ENCODE data around the gene TXNDC17. TPM values are rescaled to one million over a fixed set of nuclear protein-coding genes. Genes with fewer than 3 reads are reported as not detected.

The TXNDC17 gene
- total and polyA plus RNA-seq, 2 of the 4 experiments (the other 2 are of a cell fraction) = 45.0 to 494 TPM

DNA sequence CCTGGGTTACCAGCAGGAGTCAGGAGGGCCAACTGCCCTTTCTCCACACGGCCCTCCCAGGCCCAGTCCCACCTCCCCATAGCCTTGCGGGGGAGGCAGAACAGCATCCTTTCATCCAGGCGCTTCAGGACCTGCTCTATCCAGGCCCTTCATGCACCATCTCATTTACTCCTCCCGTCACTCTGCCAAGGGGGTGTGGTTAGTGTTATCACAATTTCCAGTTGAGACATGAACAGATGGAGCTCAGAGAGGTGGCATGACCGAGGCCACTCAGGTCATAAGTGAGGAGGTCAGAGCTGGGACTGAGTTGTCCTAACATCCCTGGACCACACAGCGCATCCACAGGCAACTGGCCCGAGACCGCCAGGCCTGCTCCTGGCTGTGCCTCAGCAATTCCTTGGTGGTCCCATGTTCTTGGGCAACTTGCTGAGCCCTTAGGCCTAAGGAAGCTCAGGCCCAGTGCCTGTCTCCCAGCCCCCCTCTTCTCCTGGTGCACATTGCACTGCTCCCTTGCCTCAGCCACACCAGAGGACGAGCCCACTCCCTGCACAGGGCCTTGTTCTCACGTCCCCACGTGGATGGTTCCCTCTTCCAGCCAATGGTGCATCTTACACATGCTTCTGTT is 34.5 kb downstream of the TXNDC17 start:
- no peak overlapping the region for H3K23ac ChIP-seq (ENCODE audit: low read depth, low read length)
- no peak overlapping the region for H2BK120ac ChIP-seq (ENCODE audit: low read depth, low read length)
- no peak overlapping the region for H3K4me3 ChIP-seq (ENCODE audit: insufficient read depth, low read depth, low read length)
- ChIA-PET POLR2A (ENCODE audit: unreplicated experiment) (no interaction called here), CTCF (no interaction called here)
- H3K9me1 ChIP-seq (ENCODE audit: insufficient read depth, low read length) = no peaks in the 10 kb centered on the region
- H3K9ac ChIP-seq (ENCODE audit: low read depth, low read length) = no peak overlapping the region
- H4K5ac ChIP-seq (ENCODE audit: low read depth, low read length) = no peak overlapping the region
- no peak for TF ChIP-seq SMC3 (IDR thresholded peaks at IDR 0.05; ENCODE audit: low read depth, low read length)
- TF ChIP-seq MXI1 (IDR thresholded peaks at IDR 0.05; ENCODE audit: borderline replicate concordance, low read depth, low read length) = no peak
- TF ChIP-seq POLR2A (IDR thresholded peaks at IDR 0.05; ENCODE audit: low read depth, low read length) = no peak
- TF ChIP-seq RCOR1 (IDR thresholded peaks at IDR 0.05; ENCODE audit: insufficient replicate concordance, low read length) = no peak
- TF ChIP-seq, protein P1, sequence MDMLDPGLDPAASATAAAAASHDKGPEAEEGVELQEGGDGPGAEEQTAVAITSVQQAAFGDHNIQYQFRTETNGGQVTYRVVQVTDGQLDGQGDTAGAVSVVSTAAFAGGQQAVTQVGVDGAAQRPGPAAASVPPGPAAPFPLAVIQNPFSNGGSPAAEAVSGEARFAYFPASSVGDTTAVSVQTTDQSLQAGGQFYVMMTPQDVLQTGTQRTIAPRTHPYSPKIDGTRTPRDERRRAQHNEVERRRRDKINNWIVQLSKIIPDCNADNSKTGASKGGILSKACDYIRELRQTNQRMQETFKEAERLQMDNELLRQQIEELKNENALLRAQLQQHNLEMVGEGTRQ (IDR thresholded peaks at IDR 0.05; ENCODE audit: low read depth, low read length) = no peak
- no peak for TF ChIP-seq NFE2L2 (IDR thresholded peaks at IDR 0.05; ENCODE audit: low read depth, low read length)
- TF ChIP-seq BHLHE40 (IDR thresholded peaks at IDR 0.05; ENCODE audit: low read depth, low read length) = no peak
- TF ChIP-seq CEBPB (IDR thresholded peaks at IDR 0.05; ENCODE audit: low read depth, low read length) = no peak
- no peak for TF ChIP-seq MAFK (IDR thresholded peaks at IDR 0.05; ENCODE audit: low read depth, low read length)
- TF ChIP-seq FOS (IDR thresholded peaks at IDR 0.05; ENCODE audit: low read depth, low read length) = no peak
- no peak for TF ChIP-seq RAD21 (IDR thresholded peaks at IDR 0.05; ENCODE audit: low read length)
- TF ChIP-seq MAZ (IDR thresholded peaks at IDR 0.05; ENCODE audit: borderline replicate concordance, low read depth, low read length) = no peak
- TF ChIP-seq RFX5 (IDR thresholded peaks at IDR 0.05; ENCODE audit: low read depth, low read length) = no peak
- no peaks in the 10 kb centered on the region for H3K4me1 ChIP-seq (ENCODE audit: control insufficient read depth, insufficient read depth, low read length)
- H4K8ac ChIP-seq (ENCODE audit: low read depth in 2 of 2, low read length in 2 of 2) = no peak overlapping the region
- no peak overlapping the region for H3K18ac ChIP-seq (ENCODE audit: low read depth, low read length)
- H4K20me1 ChIP-seq (ENCODE audit: insufficient read depth, low read length) = no peaks in the 10 kb centered on the region
- no peak overlapping the region for H2AFZ ChIP-seq (replicated peaks; ENCODE audit: low read length, poor library complexity)
- no peak overlapping the region for H3K56ac ChIP-seq (ENCODE audit: extremely low read depth, insufficient read depth, low read length)
- H3K79me1 ChIP-seq (ENCODE audit: low read depth in 1 of 2, low read length in 2 of 2) = no peaks in the 10 kb centered on the region
- BruUV-seq (replicated peaks) = no TSS peak
- dilution Hi-C loops (cut with HindIII; ENCODE audit: low sequenced_read_pairs, unreplicated experiment) (no loop called here), intact Hi-C loops (cut with micrococcal nuclease) (no loop called here), in situ Hi-C loops (cut with MboI; ENCODE audit: low sequenced_read_pairs) (no loop called here)
- ATAC-seq (ENCODE audit: low read depth) = no peak
- peaks cover 26% of the 10 kb centered on the region for H3K27me3 ChIP-seq (ENCODE audit: control insufficient read depth, insufficient read depth, low read length)
- DNase-seq = no peak
- H3K27ac ChIP-seq (ENCODE audit: insufficient read depth, low read length) = no peak overlapping the region
- H2AK5ac ChIP-seq (ENCODE audit: low read depth, low read length) = no peak overlapping the region
- no peak overlapping the region for H4K91ac ChIP-seq (ENCODE audit: insufficient read depth, low read depth, low read length)
- H2BK20ac ChIP-seq (ENCODE audit: low read depth, low read length) = no peak overlapping the region
- no peak overlapping the region for H2AK9ac ChIP-seq (replicated peaks; ENCODE audit: low read depth, low read length, poor library complexity)
- WGBS, 2 experiments (ENCODE audit: extremely low coverage in 2 of 2, insufficient read length in 1 of 2) = 44% methylated on average over 6 of the region's 11 CpGs; no CpG with 5 or more reads in 1 of the 2 experiments
- no peak overlapping the region for H3K4me2 ChIP-seq (ENCODE audit: low read depth, low read length)
- no peak overlapping the region for H2BK5ac ChIP-seq (ENCODE audit: low read depth, low read length, poor library complexity, severe bottlenecking)
- H3K4ac ChIP-seq (ENCODE audit: low read depth, low read length) = no peak overlapping the region
- no peaks in the 10 kb centered on the region for H3K9me3 ChIP-seq (ENCODE audit: control insufficient read depth, insufficient read depth, low read length)
- no peak overlapping the region for H3K14ac ChIP-seq (replicated peaks; ENCODE audit: low read depth, low read length)
- no peaks in the 10 kb centered on the region for H3K36me3 ChIP-seq (ENCODE audit: control insufficient read depth, insufficient read depth, low read length)
- H2BK15ac ChIP-seq (ENCODE audit: low read depth, low read length) = no peak overlapping the region

Data from IMR-90 (cell line).